Measurements from ENCODE around the gene NIT1. TPM values are rescaled to one million over a fixed set of nuclear protein-coding genes. Genes with fewer than 3 reads are reported as not detected.

Gene NIT1
- total RNA-seq, 2 experiments from 2014 or later: 36.4 to 40.9 TPM

DNA sequence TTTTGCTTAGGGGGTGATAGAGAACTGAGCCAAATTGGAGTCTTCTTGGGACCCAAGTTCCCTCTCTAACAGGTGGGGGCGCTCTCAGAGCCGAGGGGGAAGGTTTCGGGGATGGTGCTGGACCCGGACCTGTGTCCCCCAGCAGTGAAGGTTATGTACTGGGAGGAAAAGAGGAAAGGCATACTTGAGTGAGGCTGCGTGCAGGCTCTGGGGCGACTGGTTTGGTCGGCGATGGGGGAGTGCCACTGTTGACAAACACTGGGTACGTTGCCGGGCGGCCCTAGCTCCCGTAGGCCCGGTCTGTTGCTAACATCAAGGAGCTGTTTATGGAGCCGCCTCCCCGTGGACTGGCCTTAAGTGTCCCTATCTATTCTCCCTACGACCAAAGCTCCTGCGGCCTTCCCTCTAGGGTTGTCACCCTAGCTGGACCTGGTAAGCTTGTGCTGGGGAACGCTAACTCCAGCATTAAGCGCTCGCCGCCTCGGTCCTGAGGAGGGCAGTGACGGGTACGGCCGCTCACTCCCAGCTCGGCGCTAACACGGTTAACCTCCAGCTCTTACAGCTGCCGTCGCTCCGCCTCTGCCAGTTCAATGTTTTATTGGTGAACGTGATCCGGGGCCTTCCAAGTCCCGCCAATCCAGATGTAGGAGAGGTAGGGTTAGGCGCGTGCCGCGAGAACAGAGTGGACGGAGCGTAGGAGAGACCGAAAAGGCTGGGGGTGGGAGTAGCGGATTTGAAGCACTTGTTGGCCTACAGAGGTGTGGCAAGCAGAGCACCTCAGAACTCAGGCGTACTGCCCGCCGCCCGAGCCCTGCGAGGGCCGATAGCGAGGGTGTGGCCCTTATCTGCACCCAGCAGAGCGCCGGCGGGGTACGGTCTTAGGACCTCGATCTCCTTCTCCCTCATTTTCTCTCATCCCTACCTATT is 48.1 kb downstream of the NIT1 start, which contains the start of gene PPOX:
TSS of gene PPOX (plus strand) at position 685 of the 927 bp plus-strand sequence. CDS start 422 bp downstream, outside the sequence.
- peaks cover 44% of the 10 kb centered on the region for H3K4me1 Mint-ChIP-seq
- CTCF ChIA-PET: interaction anchor here (0.5 to 4.7 kb wide), 31 partner anchors 10 to 572 kb away, joined by 3 to 49 read pairs (median 4); partner anchors contain the start of genes APOA2, B4GALT3, DEDD and NDUFS2
- no peaks in the 10 kb centered on the region for H3K27me3 Mint-ChIP-seq
- H3K27ac Mint-ChIP-seq: peak within 1 kb of the TSS; percentile 95
- no peaks in the 10 kb centered on the region for H3K9me3 Mint-ChIP-seq (ENCODE audit: low read depth)
- ATAC-seq: peak; percentile 95
- DNase-seq: peak; percentile 98
- H3K4me3 Mint-ChIP-seq: peak within 1 kb of the TSS; percentile 83
- H3K36me3 Mint-ChIP-seq: peaks cover 17% of the 10 kb centered on the region

DNA sequence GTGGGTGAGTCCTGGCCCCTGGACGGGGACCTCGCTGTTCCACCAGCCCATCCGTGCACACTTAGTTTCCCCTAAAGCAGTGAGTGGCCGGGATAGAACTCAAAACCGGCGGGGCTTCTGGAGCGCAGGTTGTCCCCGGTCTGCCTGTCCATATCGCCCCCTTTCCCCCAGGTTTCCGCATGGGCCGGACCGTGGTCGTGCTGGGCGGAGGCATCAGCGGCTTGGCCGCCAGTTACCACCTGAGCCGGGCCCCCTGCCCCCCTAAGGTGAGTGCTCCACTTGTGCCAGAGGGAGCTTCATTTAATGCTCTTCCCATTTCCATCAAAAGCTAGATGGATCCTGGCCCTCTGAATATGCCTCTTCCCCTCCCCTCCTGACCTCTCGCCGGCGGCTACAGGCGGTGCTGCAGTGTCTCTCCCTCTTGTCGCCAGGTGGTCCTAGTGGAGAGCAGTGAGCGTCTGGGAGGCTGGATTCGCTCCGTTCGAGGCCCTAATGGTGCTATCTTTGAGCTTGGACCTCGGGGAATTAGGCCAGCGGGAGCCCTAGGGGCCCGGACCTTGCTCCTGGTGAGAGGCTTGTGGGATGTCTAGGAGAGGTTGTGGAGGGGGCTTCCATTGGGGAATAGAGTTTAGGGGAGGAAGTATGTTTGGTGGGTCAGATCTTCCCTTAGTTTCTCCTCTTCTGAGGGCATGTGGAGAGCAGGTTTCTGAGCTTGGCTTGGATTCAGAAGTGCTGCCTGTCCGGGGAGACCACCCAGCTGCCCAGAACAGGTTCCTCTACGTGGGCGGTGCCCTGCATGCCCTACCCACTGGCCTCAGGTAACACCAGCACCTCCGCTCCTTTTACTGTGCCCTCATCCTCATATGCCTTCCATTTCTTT is 49.0 kb downstream of the NIT1 start:
- Mint-ChIP-seq H3K9me3 (ENCODE audit: low read depth) (no peaks in the 10 kb centered on the region), H3K4me1 (peaks cover 39% of the 10 kb centered on the region), H3K4me3 (peak overlapping the region; percentile 83), H3K36me3 (peaks cover 20% of the 10 kb centered on the region), H3K27ac (peak overlapping the region; percentile 95), H3K27me3 (no peaks in the 10 kb centered on the region)
- ATAC-seq (peak; percentile 1), DNase-seq (peak; percentile 51)
- CTCF ChIA-PET: interaction anchor here (0.7 to 4.7 kb wide), 23 partner anchors 9 to 571 kb away, joined by 3 to 49 read pairs (median 5); partner anchors contain the start of genes APOA2, B4GALT3, DEDD and NDUFS2

DNA sequence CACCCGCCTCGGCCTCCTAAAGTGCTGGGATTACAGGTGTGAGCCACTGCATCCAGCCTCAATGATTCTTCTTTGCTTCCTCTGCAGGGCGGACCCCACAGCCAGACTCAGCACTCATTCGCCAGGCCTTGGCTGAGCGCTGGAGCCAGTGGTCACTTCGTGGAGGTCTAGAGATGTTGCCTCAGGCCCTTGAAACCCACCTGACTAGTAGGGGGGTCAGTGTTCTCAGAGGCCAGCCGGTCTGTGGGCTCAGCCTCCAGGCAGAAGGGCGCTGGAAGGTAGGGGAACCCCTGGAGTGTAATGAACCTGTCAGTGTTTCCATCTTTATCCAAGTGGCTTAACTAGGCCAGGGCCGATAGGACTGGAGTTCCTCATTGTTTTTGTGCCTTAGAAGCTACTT is 51.0 kb downstream of the NIT1 start:
- Mint-ChIP-seq H3K27me3 (no peaks in the 10 kb centered on the region), H3K27ac (no peak overlapping the region), H3K4me3 (no peak overlapping the region), H3K4me1 (peaks cover 38% of the 10 kb centered on the region), H3K36me3 (peaks cover 27% of the 10 kb centered on the region), H3K9me3 (ENCODE audit: low read depth) (no peaks in the 10 kb centered on the region)
- CTCF ChIA-PET: interaction anchor here (0.9 to 1.3 kb wide), 2 partner anchors 9 to 33 kb away, joined by 3 read pairs; partner anchors contain the start of genes B4GALT3 and NDUFS2
- DNase-seq (no peak), ATAC-seq (no peak)

Other genes with a start within 250 kb of the NIT1 start
- not detected for gene ITLN1, start 232.9 kb upstream of the NIT1 start, total RNA-seq
- gene ITLN2, start 163.3 kb upstream of the NIT1 start, total RNA-seq: not detected
- gene F11R, start 97.0 kb upstream of the NIT1 start, total RNA-seq: 10 to 100 TPM; 13.5 to 14.0 TPM
- gene TSTD1, start 79.1 kb upstream of the NIT1 start, total RNA-seq: 10 to 100 TPM; 62.8 TPM
- 10 to 100 TPM; 75.4 to 90.1 TPM for gene USF1, start 72.1 kb upstream of the NIT1 start, total RNA-seq
- gene ARHGAP30, start 48.2 kb upstream of the NIT1 start, total RNA-seq: 100 to 1,000 TPM; 260 to 273 TPM
- gene NECTIN4, start 28.5 kb upstream of the NIT1 start, total RNA-seq: under 1 TPM; 0.12 TPM
- under 1 TPM; 0.52 to 0.85 TPM for gene KLHDC9, start 19.7 kb upstream of the NIT1 start, total RNA-seq
- gene PFDN2, start 68 bp upstream of the NIT1 start, total RNA-seq: 10 to 100 TPM; 82.8 to 98.5 TPM
- gene DEDD, start 14.6 kb downstream of the NIT1 start, total RNA-seq: 10 to 100 TPM; 37.1 to 40.6 TPM
- 10 to 100 TPM; 90.7 to 98.4 TPM for gene UFC1, start 35.9 kb downstream of the NIT1 start, total RNA-seq
- gene USP21, start 41.4 kb downstream of the NIT1 start, total RNA-seq: 10 to 100 TPM; 36.0 to 40.8 TPM
- gene PPOX, start 48.3 kb downstream of the NIT1 start, total RNA-seq: 10 to 100 TPM; 34.5 to 43.9 TPM
- gene B4GALT3, start 59.4 kb downstream of the NIT1 start, total RNA-seq: 10 to 100 TPM; 47.0 to 53.5 TPM
- gene ADAMTS4, start 80.9 kb downstream of the NIT1 start, total RNA-seq: under 1 TPM; 0.30 to 0.38 TPM
- gene NDUFS2, start 84.3 kb downstream of the NIT1 start, total RNA-seq: 10 to 100 TPM; 69.4 to 83.9 TPM
- 1 to 10 TPM; 1.1 to 5.8 TPM for gene FCER1G, start 97.2 kb downstream of the NIT1 start, total RNA-seq
- gene APOA2, start 105.5 kb downstream of the NIT1 start, total RNA-seq: not detected
- gene TOMM40L, start 108.0 kb downstream of the NIT1 start, total RNA-seq: 10 to 100 TPM; 19.4 to 27.6 TPM
- gene NR1I3, start 120.1 kb downstream of the NIT1 start, total RNA-seq: not detected
- not detected for gene PCP4L1, start 140.6 kb downstream of the NIT1 start, total RNA-seq
- gene MPZ, start 191.9 kb downstream of the NIT1 start, total RNA-seq: 1 to 10 TPM; 3.9 to 5.9 TPM
- 100 to 1,000 TPM; 144 to 173 TPM for gene SDHC, start 196.3 kb downstream of the NIT1 start, total RNA-seq
- not detected for gene CFAP126, start 249.8 kb downstream of the NIT1 start, total RNA-seq